Stimulated activated naive CD4-positive, alpha-beta T cell treated with Interleukin-2 at 50 U/mL for 16 hours (primary cell): Measurements from ENCODE around the gene IKBKE.
A peak's percentile ranks its signal among the peaks of the same experiment; 100 is the strongest.

Experiments used
- DNase-seq: peaks from one replicate; lab custom pipeline; 2025; lab: John Stamatoyannopoulos, UW

IKBKE gene

DNA sequence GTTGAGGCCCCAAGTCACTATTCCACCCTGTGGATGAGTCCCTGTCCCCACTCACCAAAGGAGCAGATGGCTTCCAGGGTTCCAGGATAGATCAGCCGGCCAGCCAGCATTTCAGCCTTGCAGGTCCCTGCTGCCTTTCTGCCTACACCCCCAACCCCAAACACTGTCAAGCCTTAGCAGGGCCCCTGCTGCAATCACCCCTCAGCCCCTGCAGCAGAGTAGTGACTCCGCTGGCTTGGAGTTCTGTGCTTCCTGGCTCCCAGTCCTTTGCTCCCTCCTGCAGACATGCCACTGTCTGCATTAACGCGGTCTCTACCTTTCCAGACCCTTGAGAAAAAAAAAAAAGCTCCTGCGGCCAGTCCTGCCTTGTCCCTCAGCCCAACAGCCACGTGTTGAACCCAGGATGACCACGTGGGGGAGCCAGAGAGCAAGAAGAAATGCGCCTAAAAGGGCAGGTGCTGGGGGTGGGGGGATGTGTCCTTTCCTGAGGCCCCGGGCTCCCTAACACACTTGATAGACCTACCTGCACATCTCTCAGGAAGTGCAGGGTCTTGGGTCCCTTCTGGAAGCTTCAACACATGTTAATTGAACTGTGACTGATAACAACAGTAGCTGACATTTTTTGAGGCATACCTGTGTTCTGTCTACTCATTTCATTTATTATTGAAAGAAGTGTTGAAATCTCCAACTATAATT is 74.4 kb downstream of the IKBKE start:
- DNase-seq = peak; percentile 72

- DNase-seq = no peak
These were observed 75.1 kb downstream of the IKBKE start for GRCh38 chr1:206545351-206545750.
